22Rv1 (cell line): Measurements from ENCODE around the gene FAM200A.

ENCODE experiments used
- ZFX ChIP-seq: fragments of 450-650 bp; IDR thresholded peaks from 2 replicates; pipeline ENCODE4 v1.6.1; 2017; ENCODE audit warnings: antibody characterized with exemption, borderline replicate concordance
- TF ChIP-seq, protein P1 (sequence below): fragments of 450-650 bp; IDR thresholded peaks from 2 replicates; pipeline ENCODE4 v1.5.1; 2017; ENCODE audit warnings: mild to moderate bottlenecking

DNA sequence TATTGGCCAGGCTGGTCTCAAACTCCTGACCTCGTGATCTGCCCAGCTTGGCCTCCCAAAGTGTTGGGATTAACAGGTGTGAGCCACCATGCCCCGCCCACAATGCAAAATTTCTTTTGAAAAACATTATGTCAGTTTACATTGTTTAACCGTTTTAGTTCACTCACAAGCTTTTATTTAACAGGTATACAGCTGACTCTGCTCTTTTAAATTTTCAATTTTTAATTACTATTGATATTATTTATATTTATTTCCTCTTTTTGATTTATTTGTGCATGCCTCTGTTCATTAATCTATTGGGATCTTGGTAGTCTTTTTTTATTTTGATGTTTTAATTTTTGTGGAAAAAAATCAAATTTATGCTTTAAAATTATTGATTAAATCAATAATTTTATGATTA, 30.5 kb downstream of the FAM200A start:
- TF ChIP-seq, protein P1, sequence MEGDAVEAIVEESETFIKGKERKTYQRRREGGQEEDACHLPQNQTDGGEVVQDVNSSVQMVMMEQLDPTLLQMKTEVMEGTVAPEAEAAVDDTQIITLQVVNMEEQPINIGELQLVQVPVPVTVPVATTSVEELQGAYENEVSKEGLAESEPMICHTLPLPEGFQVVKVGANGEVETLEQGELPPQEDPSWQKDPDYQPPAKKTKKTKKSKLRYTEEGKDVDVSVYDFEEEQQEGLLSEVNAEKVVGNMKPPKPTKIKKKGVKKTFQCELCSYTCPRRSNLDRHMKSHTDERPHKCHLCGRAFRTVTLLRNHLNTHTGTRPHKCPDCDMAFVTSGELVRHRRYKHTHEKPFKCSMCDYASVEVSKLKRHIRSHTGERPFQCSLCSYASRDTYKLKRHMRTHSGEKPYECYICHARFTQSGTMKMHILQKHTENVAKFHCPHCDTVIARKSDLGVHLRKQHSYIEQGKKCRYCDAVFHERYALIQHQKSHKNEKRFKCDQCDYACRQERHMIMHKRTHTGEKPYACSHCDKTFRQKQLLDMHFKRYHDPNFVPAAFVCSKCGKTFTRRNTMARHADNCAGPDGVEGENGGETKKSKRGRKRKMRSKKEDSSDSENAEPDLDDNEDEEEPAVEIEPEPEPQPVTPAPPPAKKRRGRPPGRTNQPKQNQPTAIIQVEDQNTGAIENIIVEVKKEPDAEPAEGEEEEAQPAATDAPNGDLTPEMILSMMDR, result no peak
- TF ChIP-seq ZFX, result no peak
